Caco-2 (cell line): ENCODE measurements around the gene TGM1. TPM values are rescaled to one million over a fixed set of nuclear protein-coding genes. Genes with fewer than 3 reads are reported as not detected.

Source experiments
- BruUV-seq: library from RNA; stranded (reverse); fragments of 400-500 nt; replicated peaks from 2 replicates; lab custom pipeline; 2021; lab: Mats Ljungman, UMichigan
- CTCF ChIA-PET: fragments of 300-600 bp; sonication (Branson Sonifier 250); formaldehyde crosslinking; loops from one replicate; lab custom pipeline; 2022; ENCODE audit warnings: antibody characterized with exemption; lab: Charles Lee
- POLR2A ChIA-PET: fragments of 300-600 bp; sonication (Branson Sonifier 250); formaldehyde crosslinking; loops from one replicate; lab custom pipeline; 2022; ENCODE audit warnings: antibody characterized with exemption; lab: Charles Lee
- DNase-seq, 2 experiments: peaks; one replicate each; pipeline versions ENCODE4 v3.0.0 to v3.0.0-alpha.2; 2020 to 2022
- H3K27me3 ChIP-seq: replicated peaks from 2 replicates; pipeline ENCODE4 v1.6.0; 2011; ENCODE audit warnings: low read length; ENCODE audit not compliant: control insufficient read depth, insufficient read depth
- H3K36me3 ChIP-seq: 2 replicates; pipeline ENCODE4 v1.5.1; 2011; ENCODE audit warnings: low read length; ENCODE audit not compliant: control insufficient read depth, insufficient read depth
- H3K4me1 ChIP-seq: fragments of 250-450 bp; sonication (Bioruptor Pico); 2 replicates; pipeline ENCODE4 v1.5.1; 2020; ENCODE audit warnings: mild to moderate bottlenecking
- H3K4me3 ChIP-seq: 2 replicates; pipeline ENCODE4 v1.5.1; 2011; ENCODE audit warnings: low read depth, mild to moderate bottlenecking, control low read depth, low read length
- H3K9me3 ChIP-seq: fragments of 250-450 bp; sonication (Bioruptor Pico); 2 replicates; pipeline ENCODE4 v1.5.1; 2020; ENCODE audit warnings: mild to moderate bottlenecking, moderate library complexity
- H3K27ac Mint-ChIP-seq: one replicate; pipeline ENCODE4 v1.8.0; 2022; ENCODE audit warnings: mixed read lengths; ENCODE audit not compliant: unreplicated experiment
- H3K27me3 Mint-ChIP-seq: one replicate; pipeline ENCODE4 v1.8.0; 2022; ENCODE audit warnings: mixed read lengths; ENCODE audit not compliant: insufficient read depth, unreplicated experiment
- H3K36me3 Mint-ChIP-seq: one replicate; pipeline ENCODE4 v1.8.0; 2022; ENCODE audit warnings: mild to moderate bottlenecking, mixed read lengths; ENCODE audit not compliant: insufficient read depth, unreplicated experiment
- H3K4me1 Mint-ChIP-seq: one replicate; pipeline ENCODE4 v1.8.0; 2022; ENCODE audit warnings: low read depth, mixed read lengths; ENCODE audit not compliant: unreplicated experiment
- H3K4me3 Mint-ChIP-seq: one replicate; pipeline ENCODE4 v1.8.0; 2022; ENCODE audit warnings: mild to moderate bottlenecking, moderate library complexity, mixed read lengths; ENCODE audit not compliant: unreplicated experiment
- H3K9me3 Mint-ChIP-seq: one replicate; pipeline ENCODE4 v1.8.0; 2022; ENCODE audit warnings: mixed read lengths; ENCODE audit not compliant: unreplicated experiment
- intact Hi-C: fragments of 100-400 bp; cut with micrococcal nuclease; formaldehyde crosslinking; loops from one replicate; pipeline ENCODE4 v1.10.0; 2022; ENCODE audit not compliant: unreplicated experiment
- total RNA-seq: library from RNA; stranded (reverse); gene quantifications from 2 replicates; pipeline ENCODE4 v1.2.3, GENCODE V29; 2022
- TF ChIP-seq, protein P1 (sequence below), 2 experiments: fragments of 200-600 bp in 1 of 2; IDR thresholded peaks; 1 replicate in 1 of 2; 2 replicates in 1 of 2; pipeline versions ENCODE4 v1.5.1 to v1.8.0; 2011 to 2022; ENCODE audit warnings: antibody characterized with exemption in 1 of 2, control low read depth in 1 of 2, inconsistent platforms in 1 of 2, low read depth in 1 of 2, low read length in 1 of 2, mild to moderate bottlenecking in 1 of 2, moderate library complexity in 1 of 2; ENCODE audit not compliant: insufficient read depth in 1 of 2, severe bottlenecking in 1 of 2, unreplicated experiment in 1 of 2

TGM1 gene
- total RNA-seq, 1 experiment from 2014 or later = 5.9 TPM

DNA sequence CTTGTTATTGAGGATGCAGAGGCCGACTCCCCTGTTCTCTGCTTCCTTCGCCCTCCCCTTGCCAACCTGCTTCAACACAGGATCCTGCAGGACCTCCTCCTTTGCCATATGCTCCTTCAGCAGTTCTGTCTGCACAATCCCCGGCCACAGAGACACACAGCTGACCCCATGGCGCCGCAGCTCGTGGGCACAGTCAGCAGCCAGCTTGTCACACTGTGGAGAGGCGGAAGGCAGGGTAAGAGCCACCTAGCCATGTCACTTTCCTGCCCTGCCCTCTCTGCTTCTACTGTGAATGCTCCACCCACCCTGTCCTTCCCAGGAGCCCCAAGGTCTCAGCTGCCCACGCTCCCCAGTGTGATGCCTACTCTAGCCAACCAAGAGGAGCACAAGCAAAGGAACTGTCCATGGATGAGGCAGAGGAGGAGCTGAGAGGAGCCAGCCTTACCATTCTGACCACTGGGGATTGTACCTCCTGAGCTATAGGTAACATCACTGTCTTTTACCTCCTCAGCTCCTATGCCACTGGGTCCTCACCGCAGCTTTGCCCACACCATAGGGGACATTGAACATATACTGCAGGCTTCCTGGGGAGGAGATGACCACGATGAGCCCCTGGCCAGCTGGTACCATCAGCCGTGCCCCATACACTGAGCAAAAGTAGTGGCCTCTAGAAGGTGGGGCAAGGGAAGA, 29.3 kb upstream of the TGM1 start:
- no peak overlapping the region for H3K27ac Mint-ChIP-seq
- no peaks in the 10 kb centered on the region for H3K9me3 Mint-ChIP-seq
- TF ChIP-seq, protein P1, sequence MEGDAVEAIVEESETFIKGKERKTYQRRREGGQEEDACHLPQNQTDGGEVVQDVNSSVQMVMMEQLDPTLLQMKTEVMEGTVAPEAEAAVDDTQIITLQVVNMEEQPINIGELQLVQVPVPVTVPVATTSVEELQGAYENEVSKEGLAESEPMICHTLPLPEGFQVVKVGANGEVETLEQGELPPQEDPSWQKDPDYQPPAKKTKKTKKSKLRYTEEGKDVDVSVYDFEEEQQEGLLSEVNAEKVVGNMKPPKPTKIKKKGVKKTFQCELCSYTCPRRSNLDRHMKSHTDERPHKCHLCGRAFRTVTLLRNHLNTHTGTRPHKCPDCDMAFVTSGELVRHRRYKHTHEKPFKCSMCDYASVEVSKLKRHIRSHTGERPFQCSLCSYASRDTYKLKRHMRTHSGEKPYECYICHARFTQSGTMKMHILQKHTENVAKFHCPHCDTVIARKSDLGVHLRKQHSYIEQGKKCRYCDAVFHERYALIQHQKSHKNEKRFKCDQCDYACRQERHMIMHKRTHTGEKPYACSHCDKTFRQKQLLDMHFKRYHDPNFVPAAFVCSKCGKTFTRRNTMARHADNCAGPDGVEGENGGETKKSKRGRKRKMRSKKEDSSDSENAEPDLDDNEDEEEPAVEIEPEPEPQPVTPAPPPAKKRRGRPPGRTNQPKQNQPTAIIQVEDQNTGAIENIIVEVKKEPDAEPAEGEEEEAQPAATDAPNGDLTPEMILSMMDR (IDR thresholded peaks at IDR 0.05; ENCODE audit: insufficient read depth in 1 of 2, low read depth in 1 of 2, low read length in 1 of 2, severe bottlenecking in 1 of 2, unreplicated experiment in 1 of 2) = no peak
- intact Hi-C loops = no loop called here
- Histone ChIP-seq H3K27me3 (no peaks in the 10 kb centered on the region), H3K4me1 (no peaks in the 10 kb centered on the region; the same call in 1 of the 2 replicates), H3K36me3 (peaks cover 3% of the 10 kb centered on the region), H3K4me3 (no peak overlapping the region), H3K9me3 (no peaks in the 10 kb centered on the region)
- CTCF ChIA-PET = interaction anchor here (0.6 to 1.5 kb wide), 4 partner anchors 21 to 224 kb away, joined by 3 to 5 read pairs (median 3); partner anchors contain the start of genes RABGGTA and TINF2
- peaks cover 24% of the 10 kb centered on the region for H3K36me3 Mint-ChIP-seq
- H3K27me3 Mint-ChIP-seq = no peaks in the 10 kb centered on the region
- BruUV-seq = no TSS peak
- POLR2A ChIA-PET = no interaction called here
- no peak overlapping the region for H3K4me3 Mint-ChIP-seq
- DNase-seq = no peak
- peaks cover 2% of the 10 kb centered on the region for H3K4me1 Mint-ChIP-seq

DNA sequence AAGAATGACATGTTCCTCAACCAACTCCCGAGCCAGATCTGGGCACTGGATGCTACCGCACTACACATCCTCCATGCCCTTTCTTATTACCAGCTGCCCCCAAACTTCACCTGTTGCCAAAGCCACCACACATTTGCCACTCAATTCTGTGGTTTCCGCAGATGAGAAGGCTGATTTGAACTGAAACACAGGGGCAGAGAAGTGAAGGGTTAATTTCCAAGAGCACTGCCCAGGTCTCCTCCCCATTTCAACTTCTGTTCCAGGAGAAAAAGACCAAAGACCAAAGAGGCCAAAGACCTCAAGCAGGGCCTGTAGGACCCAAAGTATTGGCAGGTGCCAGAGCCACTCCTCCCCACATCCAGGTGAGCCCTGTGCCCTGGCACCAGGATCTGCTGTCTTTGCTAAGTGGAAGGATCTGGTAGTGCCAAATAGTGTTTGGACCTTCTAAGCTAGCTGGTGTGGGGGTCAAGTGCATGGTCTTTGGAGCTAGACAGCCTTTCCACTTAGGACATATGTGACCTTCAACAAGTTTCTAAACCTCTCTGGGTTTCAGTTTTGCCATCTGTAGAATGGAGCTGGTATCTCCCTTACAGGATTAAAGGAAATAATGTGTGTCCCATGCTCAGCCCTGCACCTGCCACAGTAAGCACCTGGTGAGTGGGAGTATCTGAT, 28.6 kb upstream of the TGM1 start:
- intact Hi-C loops = no loop called here
- H3K4me1 ChIP-seq = no peaks in the 10 kb centered on the region; the same call in 1 of the 2 replicates

DNA sequence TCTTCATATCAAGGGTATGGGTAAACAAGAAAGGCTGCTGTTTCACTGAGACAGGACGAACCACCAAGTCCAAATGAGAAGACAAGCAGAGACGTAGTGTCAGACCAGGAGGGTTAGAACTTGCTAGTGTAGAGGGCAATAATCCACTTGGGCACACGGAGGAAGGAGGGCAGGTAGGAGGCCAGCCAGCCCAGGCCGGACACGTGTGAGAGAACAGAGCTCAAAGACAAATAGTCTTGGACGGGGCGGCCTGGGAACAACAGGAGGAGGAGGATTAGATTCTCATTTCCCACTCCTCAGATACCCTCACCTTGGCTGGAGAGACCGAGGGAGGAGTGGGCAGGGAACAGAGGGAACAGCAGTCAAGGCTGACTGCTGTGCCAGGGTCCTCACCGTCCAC, 27.8 kb upstream of the TGM1 start:
- intact Hi-C loops = no loop called here
- TF ChIP-seq, protein P1 (IDR thresholded peaks at IDR 0.05; ENCODE audit: insufficient read depth in 1 of 2, low read depth in 1 of 2, low read length in 1 of 2, severe bottlenecking in 1 of 2, unreplicated experiment in 1 of 2) = no peak
- CTCF ChIA-PET = interaction anchor here (1.1 to 1.3 kb wide), 2 partner anchors 17 to 48 kb away, joined by 3 to 4 read pairs; partner anchors contain the start of genes CIDEB and TINF2
- Histone ChIP-seq H3K36me3 (peaks cover 3% of the 10 kb centered on the region), H3K9me3 (no peaks in the 10 kb centered on the region), H3K4me1 (no peaks in the 10 kb centered on the region), H3K27me3 (no peaks in the 10 kb centered on the region), H3K4me3 (no peak overlapping the region)
- no peak for DNase-seq
- no TSS peak for BruUV-seq
- POLR2A ChIA-PET = no interaction called here
- H3K9me3 Mint-ChIP-seq = no peaks in the 10 kb centered on the region
- peaks cover 17% of the 10 kb centered on the region for H3K36me3 Mint-ChIP-seq
- H3K27ac Mint-ChIP-seq = no peak overlapping the region
- H3K27me3 Mint-ChIP-seq = no peaks in the 10 kb centered on the region
- no peaks in the 10 kb centered on the region for H3K4me1 Mint-ChIP-seq
- no peak overlapping the region for H3K4me3 Mint-ChIP-seq

More for the DNA sequence above, 28.6 kb upstream of the TGM1 start:
- DNase-seq = no peak
- no peak overlapping the region for H3K4me3 ChIP-seq
- H3K36me3 ChIP-seq = peaks cover 3% of the 10 kb centered on the region
- Mint-ChIP-seq H3K27me3 (no peaks in the 10 kb centered on the region), H3K4me3 (no peak overlapping the region), H3K4me1 (no peaks in the 10 kb centered on the region), H3K9me3 (no peaks in the 10 kb centered on the region), H3K36me3 (peaks cover 20% of the 10 kb centered on the region), H3K27ac (no peak overlapping the region)
- CTCF ChIA-PET = interaction anchor here (0.9 to 1.5 kb wide), 2 partner anchors 20 to 223 kb away, joined by 3 read pairs; partner anchors contain the start of gene RABGGTA
- no TSS peak for BruUV-seq
- TF ChIP-seq, protein P1 (IDR thresholded peaks at IDR 0.05; ENCODE audit: insufficient read depth in 1 of 2, low read depth in 1 of 2, low read length in 1 of 2, severe bottlenecking in 1 of 2, unreplicated experiment in 1 of 2) = no peak
- no peaks in the 10 kb centered on the region for H3K9me3 ChIP-seq
- no peaks in the 10 kb centered on the region for H3K27me3 ChIP-seq
- POLR2A ChIA-PET = no interaction called here
